Ovary (tissue), 3 donors: ENCODE measurements around the gene FAM53B.

Source experiments
- POLR2A ChIP-seq: fragments of 450-650 bp; IDR thresholded peaks from one replicate; pipeline ENCODE4 v1.6.1; 2017; ENCODE audit warnings: antibody characterized with exemption, mild to moderate bottlenecking, moderate library complexity
- TF ChIP-seq, protein P1 (sequence below), 3 donors: fragments of 450-650 bp in 2 of 3; fragments of 200-600 bp in 1 of 3; IDR thresholded peaks; one replicate each; pipeline versions ENCODE4 v1.5.1 to v1.8.0; 2016 to 2022; ENCODE audit warnings: antibody characterized with exemption in 3 of 3, mild to moderate bottlenecking in 1 of 3
- donor health status: DM: no; HTN: no; CAD: no.

- TF ChIP-seq, protein P1, sequence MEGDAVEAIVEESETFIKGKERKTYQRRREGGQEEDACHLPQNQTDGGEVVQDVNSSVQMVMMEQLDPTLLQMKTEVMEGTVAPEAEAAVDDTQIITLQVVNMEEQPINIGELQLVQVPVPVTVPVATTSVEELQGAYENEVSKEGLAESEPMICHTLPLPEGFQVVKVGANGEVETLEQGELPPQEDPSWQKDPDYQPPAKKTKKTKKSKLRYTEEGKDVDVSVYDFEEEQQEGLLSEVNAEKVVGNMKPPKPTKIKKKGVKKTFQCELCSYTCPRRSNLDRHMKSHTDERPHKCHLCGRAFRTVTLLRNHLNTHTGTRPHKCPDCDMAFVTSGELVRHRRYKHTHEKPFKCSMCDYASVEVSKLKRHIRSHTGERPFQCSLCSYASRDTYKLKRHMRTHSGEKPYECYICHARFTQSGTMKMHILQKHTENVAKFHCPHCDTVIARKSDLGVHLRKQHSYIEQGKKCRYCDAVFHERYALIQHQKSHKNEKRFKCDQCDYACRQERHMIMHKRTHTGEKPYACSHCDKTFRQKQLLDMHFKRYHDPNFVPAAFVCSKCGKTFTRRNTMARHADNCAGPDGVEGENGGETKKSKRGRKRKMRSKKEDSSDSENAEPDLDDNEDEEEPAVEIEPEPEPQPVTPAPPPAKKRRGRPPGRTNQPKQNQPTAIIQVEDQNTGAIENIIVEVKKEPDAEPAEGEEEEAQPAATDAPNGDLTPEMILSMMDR (IDR thresholded peaks at IDR 0.05) = no peak
- TF ChIP-seq POLR2A = no peak
Measured at GRCh38 chr10:124651402-124651891, 92.7 kb downstream of the FAM53B start.
